ENCODE results near the gene ZZZ3.
A peak's percentile ranks its signal among the peaks of the same experiment; 100 is the strongest.
"Not testable (repeated sequence)": the region's sequence is repeated elsewhere in the genome, so short reads cannot be mapped to it uniquely, and the experiment has no call there.

Gene ZZZ3

DNA sequence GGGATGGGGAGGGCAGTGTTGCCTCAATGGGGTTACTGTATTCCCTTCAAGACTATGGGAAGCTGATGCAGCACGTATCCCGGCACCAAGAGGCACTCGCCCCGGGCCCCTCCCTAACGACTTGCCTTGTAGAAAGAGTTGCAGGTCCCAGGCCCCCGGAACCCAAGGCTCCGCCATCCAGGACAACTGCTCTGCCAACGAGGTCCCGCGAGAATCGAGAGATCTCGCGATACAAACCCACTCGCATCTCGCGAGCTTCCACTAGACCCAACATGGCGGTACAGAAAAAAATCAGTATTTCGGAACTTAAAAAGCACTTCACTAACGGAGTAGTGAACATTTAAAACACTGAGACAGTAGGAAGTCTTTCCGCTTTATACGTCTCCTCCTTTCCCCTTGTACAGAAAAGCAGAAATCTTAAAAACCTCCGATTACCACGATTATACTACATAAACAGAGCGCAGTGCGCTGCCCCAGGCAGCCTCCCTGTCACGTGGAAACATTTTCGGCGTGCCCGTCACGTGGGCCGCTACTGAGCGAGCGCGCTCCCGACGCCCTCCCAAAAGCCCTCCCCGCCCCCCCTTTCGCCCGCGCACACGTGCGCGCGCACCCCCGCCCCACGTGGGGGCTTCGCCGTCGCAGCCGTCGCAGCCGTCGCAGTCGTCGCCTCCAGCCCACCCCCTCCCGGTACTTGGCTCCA lies at the start of gene ZZZ3:
Gene ZZZ3 (minus strand): TSS at position 199 of the 700 bp plus-strand sequence. CDS start 49,304 bp downstream, outside the sequence.
- peak; percentile 71 to 84 (median 76) for DNase-seq

- DNase-seq: no peak
These were observed 49.6 kb upstream of the ZZZ3 start for GRCh38 chr1:77732090-77732489.

DNA sequence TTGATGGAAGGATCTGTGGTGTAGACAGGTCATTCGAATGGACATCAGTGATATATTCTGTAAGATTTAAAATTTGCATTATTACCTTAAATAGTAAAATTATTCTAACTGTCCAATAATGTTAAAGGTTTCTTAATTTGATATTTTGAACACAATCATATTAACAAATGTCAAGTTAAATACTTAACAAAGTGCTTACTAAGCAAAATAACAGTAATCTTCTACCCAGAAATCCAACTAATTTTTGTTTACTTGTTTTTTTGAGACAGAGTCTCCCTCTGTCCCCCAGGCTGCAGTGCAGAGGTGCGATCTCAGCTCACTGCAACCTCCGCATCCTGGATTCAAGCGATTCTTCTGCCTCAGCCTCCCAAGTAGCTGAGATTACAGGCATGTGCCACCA lies 43.2 kb upstream of the ZZZ3 start:
- no peak for DNase-seq

DNA sequence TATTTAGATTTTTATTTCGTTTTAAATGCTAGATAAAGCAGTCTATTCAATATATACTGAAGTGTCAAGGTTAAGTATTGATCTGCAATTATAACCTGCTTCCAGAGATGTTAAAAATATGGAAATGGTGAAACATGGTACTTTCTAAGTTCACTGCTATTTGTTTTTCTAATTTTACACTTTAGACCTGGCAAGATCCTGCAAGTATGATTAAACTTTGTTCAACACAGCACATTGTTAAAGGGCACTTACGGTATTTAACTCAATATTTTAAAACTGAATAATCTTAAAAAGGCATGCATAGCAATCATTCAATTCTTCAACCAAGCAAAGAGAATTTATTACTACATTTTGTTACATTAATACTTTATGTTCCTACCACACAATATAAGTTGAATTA lies 35.7 kb upstream of the ZZZ3 start:
- no peak for DNase-seq

GRCh38 chr1:77716065-77716464 lies 33.6 kb upstream of the ZZZ3 start:
- DNase-seq: no peak

DNA sequence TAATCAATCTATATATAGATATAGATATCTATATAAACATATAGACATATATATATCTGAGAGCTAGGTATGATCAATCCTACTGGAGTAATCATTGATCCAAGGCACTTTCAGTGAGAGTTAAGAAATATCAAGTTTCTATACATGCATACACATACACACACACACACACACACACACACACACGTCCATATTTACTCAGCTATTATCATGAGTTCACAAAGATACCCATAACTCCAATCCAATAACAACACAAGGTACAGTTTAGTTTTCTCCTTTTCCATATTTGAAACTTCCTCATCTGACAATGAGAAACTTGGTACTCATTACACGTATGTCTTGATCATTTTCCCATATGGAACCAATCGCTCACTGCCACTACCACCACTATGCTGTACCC lies 27.3 kb upstream of the ZZZ3 start:
- no peak for DNase-seq

- no peak for DNase-seq
These were observed 23.9 kb upstream of the ZZZ3 start for GRCh38 chr1:77706321-77706720.

- no peak for DNase-seq
These were observed 22.3 kb upstream of the ZZZ3 start for GRCh38 chr1:77704736-77705135.

DNA sequence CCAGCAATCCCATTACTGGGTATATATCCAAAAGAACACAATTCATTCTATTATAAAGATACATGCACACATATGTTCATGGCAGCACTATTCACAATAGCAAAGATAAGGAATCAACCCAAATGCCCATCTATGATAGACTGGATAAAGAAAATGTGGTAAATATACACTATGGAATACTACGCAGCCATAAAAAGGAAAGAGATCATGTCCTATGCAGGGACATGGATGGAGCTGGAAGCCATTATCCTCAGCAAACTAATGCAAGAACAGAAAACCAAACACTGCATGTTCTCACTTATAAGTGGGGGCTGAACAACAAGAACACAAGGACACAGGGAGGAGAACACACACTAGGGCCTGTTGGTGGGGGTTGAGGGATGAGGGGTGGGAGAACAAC lies 17.2 kb upstream of the ZZZ3 start:
- DNase-seq: not testable (repeated sequence)

DNA sequence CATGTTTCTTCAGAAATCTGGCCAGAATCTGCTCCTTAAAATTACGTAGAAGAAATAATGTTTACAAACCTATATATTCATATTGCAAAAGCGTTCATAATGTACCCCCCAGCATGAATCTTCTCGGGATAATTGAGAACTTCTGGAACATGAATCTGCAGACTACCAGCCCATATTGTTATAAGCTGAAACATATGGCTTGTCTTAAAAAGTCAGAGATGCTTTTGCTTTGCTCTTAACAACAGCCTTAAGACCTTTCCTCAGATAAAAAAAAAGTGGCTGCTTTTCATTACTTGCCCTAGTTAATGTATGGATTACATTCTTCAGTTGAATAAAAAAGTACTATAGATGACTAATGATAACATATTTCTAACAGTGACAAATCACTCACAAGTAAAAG lies 15.0 kb upstream of the ZZZ3 start:
- no peak for DNase-seq

DNA sequence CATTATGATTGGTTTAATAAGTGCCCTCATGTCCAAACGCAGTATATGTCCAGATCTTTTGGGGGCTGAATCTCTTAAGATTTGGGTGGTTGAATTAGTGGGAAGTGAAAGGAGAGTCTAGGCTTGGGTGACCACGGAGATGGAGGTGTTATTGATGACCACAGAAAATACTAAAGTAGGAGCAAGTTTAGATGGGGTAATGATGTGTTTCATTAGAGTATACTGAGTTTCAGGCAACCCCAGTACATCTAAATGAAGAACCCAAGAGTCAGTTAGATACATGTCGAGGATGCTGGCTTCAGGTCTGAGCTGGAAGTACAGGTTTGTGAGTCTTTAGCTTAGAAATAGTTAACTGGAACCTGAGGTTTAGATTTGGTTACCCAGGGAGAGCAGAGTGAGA lies 6.5 kb upstream of the ZZZ3 start:
- DNase-seq: no peak

DNA sequence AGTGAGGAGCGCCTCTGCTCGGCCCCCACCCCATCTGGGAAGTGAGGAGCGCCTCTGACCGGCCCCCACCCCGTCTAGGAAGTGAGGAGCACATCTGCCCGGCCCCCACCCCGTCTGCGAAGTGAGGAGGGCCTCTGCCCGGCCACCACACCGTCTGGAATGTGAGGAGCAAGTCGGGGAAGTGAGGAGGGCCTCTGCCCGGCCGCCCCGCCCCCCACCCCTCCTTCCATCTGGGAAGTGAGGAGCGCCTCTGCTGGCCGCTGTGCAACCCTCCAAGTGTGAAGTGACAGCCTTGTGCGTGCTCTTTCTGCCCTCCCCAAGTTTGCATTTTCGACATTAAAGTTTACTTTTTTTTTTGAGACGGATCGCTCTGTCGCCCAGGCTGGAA lies 5.1 kb upstream of the ZZZ3 start:
- peak in 1 of 4 experiments; percentile 10 for DNase-seq

GRCh38 chr1:77686796-77687518 lies 4.5 kb upstream of the ZZZ3 start:
- DNase-seq: no peak

DNA sequence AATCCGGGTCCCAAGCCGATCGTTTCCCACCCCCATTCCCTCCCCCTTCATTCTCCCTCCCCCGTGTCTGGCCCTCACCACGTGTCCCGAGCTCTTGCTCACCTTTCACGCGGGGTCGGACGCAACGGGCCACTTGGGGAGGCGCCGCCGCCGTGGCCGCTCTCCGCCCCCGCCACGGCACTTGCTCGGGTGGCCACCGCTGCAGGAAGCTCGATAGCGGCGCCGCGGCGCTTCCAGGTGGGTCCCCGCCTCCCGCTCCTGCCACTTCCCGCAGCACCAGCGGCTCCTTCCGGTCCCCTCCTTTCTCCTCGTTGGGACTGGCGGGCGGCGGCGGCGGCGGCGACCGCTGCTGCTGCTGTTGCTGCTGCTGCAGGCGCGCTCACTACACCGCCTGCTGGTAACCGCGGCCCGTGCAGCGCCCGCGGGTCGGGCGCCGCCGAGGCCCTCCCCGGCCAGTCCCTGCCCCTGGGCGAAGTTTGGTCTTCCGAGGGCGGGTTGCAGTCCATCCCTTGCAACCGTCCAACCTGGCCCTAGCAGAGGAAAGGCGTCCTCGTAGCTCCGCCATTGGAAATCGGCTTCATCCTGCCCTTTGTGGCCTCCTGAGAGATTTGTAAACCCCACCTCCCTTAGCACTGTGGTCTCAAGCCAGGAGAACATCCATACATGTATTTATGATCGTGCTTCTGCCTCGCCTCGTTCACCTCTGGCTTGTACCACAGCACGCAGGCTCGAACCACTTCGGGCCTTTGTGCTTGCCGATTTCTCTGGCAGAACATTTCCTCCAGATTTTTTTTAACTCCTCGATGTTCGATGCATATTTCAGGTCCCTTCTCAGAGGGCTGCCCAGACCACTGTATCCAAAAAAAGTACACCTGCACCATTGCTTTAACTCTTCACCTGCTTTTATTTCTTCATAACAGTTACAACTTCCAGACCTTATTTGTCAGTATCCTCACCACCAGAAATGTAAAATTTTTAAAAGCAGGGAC lies 996 bp upstream of the ZZZ3 start:
- peak; percentile 71 to 88 (median 79) for DNase-seq

- no peak for DNase-seq
These were observed 2.3 kb downstream of the ZZZ3 start for GRCh38 chr1:77680173-77680572.

GRCh38 chr1:77678660-77679610 lies 3.5 kb downstream of the ZZZ3 start:
- no peak for DNase-seq

DNA sequence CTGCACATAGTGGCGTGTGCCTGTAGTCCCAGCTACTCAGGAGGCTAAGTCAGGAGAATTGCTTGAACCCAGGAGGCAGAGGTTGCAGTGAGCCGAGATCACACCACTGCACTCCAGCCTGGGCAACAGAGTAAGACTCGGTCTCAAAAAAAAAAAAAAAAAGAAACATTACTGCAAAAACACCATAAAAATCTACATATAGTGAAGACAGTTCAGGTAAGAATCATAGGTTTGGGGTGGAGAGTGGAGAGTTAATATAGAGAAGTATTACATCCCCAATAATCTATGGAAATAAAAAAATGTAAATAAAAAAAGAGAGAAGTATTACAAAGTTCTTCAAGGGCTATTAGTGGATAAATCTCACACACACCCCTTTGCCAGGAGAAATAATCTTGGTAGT lies 7.7 kb downstream of the ZZZ3 start:
- DNase-seq: not testable (repeated sequence)

DNA sequence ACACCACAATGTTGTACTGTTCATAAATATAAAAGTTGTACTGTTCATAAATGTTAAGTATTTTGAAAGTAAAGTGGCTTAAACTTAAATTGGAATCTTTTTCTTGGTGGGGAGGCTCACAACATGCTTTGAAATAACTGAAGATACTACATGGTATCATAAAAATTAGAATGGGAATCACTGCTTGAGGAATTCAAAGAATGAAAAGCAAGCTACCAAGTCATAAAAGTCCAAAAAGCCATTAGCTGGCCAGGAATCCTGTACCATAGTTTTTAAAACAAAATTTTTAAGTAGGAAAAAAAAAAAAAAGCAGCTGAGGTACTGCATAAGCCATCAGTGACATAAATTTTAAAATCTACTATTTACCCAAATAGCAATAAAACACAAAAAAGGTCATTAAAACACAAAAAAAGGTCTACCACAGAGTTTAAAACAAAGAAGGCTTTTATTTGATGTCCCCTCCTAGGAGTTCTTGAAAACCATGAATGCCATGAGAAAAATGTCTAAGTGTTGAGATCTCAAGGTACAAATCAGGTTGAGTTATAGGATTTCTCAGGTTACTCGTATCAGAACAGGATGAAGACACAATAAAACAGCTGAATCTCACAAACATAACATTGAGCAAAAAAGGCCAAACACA lies 8.6 kb downstream of the ZZZ3 start:
- DNase-seq: no peak

DNA sequence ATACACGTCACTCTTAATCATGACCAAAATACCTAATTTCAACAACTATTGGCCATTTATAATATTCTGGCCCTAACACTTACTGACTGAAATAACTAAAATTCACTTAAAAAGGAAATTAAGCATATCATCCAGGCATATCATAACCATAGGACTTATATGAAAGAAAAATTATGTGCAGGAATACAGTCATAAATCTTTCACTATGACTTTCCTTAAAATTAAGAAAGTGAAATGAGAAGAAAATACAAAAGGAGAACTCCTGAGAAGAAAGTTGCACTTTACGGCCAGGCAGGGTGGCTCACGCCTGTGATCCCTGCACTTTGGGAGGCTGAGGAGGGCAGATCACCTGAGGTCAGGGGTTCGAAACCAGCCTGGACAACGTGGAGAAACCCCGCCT lies 9.4 kb downstream of the ZZZ3 start:
- DNase-seq: no peak

- no peak for DNase-seq
These were observed 10.1 kb downstream of the ZZZ3 start for GRCh38 chr1:77672374-77672773.

GRCh38 chr1:77671836-77672235 lies 10.6 kb downstream of the ZZZ3 start:
- no peak for DNase-seq

DNA sequence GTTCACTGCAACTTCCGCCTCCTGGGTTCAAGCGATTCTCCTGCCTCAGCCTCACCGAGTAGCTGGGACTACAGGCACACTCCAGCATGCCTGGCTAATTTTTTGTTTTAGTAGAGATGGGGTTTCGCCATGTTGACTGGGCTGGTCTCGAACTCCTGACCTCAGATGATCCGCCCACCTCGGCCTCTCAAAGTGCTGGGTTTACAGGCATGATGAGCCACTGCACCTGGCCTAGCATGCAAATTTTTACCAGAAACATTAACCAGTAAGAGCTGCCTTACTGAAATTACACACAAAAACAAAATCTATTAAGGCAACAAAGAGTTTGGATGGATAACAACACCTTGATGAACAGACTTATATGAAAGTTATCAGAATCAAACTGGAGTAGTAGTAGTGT lies 12.1 kb downstream of the ZZZ3 start:
- DNase-seq: no peak

Data from activated naive CD4-positive, alpha-beta T cell (primary cell).